ENCODE measurements around the gene C2CD4C.
"Not testable (repeated sequence)": the region's sequence is repeated elsewhere in the genome, so short reads cannot be mapped to it uniquely, and the experiment has no call there.

C2CD4C gene

DNA sequence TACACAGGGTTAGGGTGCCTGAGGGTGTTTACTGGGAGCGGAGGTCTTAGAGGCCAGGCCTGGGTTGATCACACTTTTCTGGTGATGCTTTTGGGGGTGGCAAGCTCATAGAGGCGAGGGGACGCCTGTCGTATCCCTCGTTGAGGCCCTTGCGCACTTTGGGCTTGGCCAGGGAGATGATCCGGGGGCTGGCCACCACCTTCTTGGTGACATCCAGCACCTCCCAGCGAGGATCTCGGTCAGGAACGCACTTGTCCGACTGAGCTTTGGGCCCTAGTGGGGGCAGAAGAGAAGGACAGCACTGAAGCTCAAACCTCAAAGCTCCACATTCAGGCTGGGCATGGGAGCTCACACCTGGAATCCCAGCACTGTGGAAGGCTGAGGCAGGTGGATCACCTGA, 46.8 kb downstream of the C2CD4C start:
- Histone ChIP-seq H3K9me3 (ENCODE audit: insufficient read depth, low read length) (no peaks in the 10 kb centered on the region), H3K4me3 (ENCODE audit: low read length) (no peak overlapping the region), H3K36me3 (replicated peaks; ENCODE audit: low read depth, low read length) (no peaks in the 10 kb centered on the region), H2AFZ (ENCODE audit: low read depth, low read length) (no peak overlapping the region), H3K27ac (ENCODE audit: low read length) (no peak overlapping the region), H3K27me3 (ENCODE audit: low read depth, low read length) (no peaks in the 10 kb centered on the region), H4K20me1 (ENCODE audit: insufficient read depth, low read length) (no peaks in the 10 kb centered on the region), H3K4me1 (ENCODE audit: low read length) (no peaks in the 10 kb centered on the region), H3K79me2 (ENCODE audit: low read length) (no peaks in the 10 kb centered on the region), H3K4me2 (ENCODE audit: low read length) (no peak overlapping the region), H3K9ac (ENCODE audit: low read length) (no peak overlapping the region)
- TF ChIP-seq EZH2phosphoT487 (IDR thresholded peaks at IDR 0.05; ENCODE audit: low read depth) (no peak), CTCF (IDR thresholded peaks at IDR 0.05; ENCODE audit: low read depth, low read length) (no peak)

DNA sequence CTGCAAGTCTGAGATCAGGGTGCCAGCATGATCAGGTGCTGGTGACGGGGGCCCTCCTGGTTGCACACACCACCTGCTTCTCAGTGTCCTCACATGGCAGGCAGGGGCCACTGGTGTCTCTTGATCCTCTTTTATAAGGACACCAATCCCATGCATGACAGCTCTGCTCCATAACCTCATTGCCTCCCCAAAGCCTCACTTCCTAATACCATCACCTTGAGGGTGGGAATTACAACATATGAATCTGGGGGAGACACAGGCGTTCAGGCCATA, 49.4 kb downstream of the C2CD4C start:
- Histone ChIP-seq H3K36me3 (replicated peaks; ENCODE audit: low read depth, low read length) (no peaks in the 10 kb centered on the region), H4K20me1 (ENCODE audit: insufficient read depth, low read length) (no peaks in the 10 kb centered on the region), H3K4me2 (ENCODE audit: low read length) (no peak overlapping the region), H3K79me2 (ENCODE audit: low read length) (no peaks in the 10 kb centered on the region), H2AFZ (ENCODE audit: low read depth, low read length) (no peak overlapping the region), H3K4me3 (ENCODE audit: low read length) (no peak overlapping the region), H3K27me3 (ENCODE audit: low read depth, low read length) (no peaks in the 10 kb centered on the region), H3K27ac (ENCODE audit: low read length) (no peak overlapping the region), H3K9ac (ENCODE audit: low read length) (no peak overlapping the region), H3K9me3 (ENCODE audit: insufficient read depth, low read length) (no peaks in the 10 kb centered on the region), H3K4me1 (ENCODE audit: low read length) (no peaks in the 10 kb centered on the region)
- no peak for TF ChIP-seq CTCF (IDR thresholded peaks at IDR 0.05; ENCODE audit: low read depth, low read length)
- TF ChIP-seq EZH2phosphoT487 (IDR thresholded peaks at IDR 0.05; ENCODE audit: low read depth): no peak

- H3K79me2 ChIP-seq (ENCODE audit: low read length); H3K4me2 ChIP-seq (ENCODE audit: low read length); H3K27ac ChIP-seq (ENCODE audit: low read length); H3K36me3 ChIP-seq (replicated peaks; ENCODE audit: low read depth, low read length); H3K9me3 ChIP-seq (ENCODE audit: insufficient read depth, low read length); H2AFZ ChIP-seq (ENCODE audit: low read depth, low read length); H3K9ac ChIP-seq (ENCODE audit: low read length); H3K27me3 ChIP-seq (ENCODE audit: low read depth, low read length); H4K20me1 ChIP-seq (ENCODE audit: insufficient read depth, low read length); H3K4me1 ChIP-seq (ENCODE audit: low read length); H3K4me3 ChIP-seq (ENCODE audit: low read length): not testable (repeated sequence)
Measured at GRCh38 chr19:355536-355935, 53.4 kb downstream of the C2CD4C start.

Data from OCI-LY3 (cell line).